AG09319 (cell line): ENCODE measurements around the gene TFDP2.
"Not testable (repeated sequence)": the region's sequence is repeated elsewhere in the genome, so short reads cannot be mapped to it uniquely, and the experiment has no call there.

Experiments used
- DNase-seq: peaks from one replicate; pipeline ENCODE4 v3.0.0-alpha.2; 2010; ENCODE audit warnings: low read depth; ENCODE audit errors: extremely low read depth
- TF ChIP-seq, protein P1 (sequence below): IDR thresholded peaks from 2 replicates; pipeline ENCODE4 v1.5.1; 2011; ENCODE audit warnings: low read depth, mild to moderate bottlenecking, inconsistent platforms, low read length, moderate library complexity

Gene TFDP2

GRCh38 chr3:142149673-142149992 lies 289 bp upstream of the TFDP2 start:
- DNase-seq = no peak
- TF ChIP-seq, protein P1, sequence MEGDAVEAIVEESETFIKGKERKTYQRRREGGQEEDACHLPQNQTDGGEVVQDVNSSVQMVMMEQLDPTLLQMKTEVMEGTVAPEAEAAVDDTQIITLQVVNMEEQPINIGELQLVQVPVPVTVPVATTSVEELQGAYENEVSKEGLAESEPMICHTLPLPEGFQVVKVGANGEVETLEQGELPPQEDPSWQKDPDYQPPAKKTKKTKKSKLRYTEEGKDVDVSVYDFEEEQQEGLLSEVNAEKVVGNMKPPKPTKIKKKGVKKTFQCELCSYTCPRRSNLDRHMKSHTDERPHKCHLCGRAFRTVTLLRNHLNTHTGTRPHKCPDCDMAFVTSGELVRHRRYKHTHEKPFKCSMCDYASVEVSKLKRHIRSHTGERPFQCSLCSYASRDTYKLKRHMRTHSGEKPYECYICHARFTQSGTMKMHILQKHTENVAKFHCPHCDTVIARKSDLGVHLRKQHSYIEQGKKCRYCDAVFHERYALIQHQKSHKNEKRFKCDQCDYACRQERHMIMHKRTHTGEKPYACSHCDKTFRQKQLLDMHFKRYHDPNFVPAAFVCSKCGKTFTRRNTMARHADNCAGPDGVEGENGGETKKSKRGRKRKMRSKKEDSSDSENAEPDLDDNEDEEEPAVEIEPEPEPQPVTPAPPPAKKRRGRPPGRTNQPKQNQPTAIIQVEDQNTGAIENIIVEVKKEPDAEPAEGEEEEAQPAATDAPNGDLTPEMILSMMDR = no peak

GRCh38 chr3:142148044-142148791 lies 1.1 kb downstream of the TFDP2 start:
- TF ChIP-seq, protein P1 = no peak
- no peak for DNase-seq

DNA sequence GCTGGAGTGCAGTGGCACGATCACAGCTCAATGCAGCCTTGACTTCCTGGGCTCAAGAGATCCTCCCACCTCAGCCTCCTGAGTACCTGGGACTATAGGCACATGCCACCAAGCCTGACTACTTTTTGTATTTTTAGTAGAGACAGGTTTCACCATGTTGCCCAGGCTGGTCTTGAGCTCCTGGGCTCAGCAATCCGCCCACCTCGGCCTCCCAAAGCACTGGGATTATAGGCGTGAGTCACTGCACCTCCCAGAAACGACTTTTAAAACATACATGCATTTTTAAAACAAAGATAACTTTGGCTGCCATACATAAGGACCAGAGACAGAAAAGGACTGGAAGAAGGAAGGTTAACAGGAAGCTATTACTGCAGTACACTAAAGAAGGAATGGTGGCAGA lies 4.8 kb downstream of the TFDP2 start:
- DNase-seq = not testable (repeated sequence)

- DNase-seq = not testable (repeated sequence)
Measured at GRCh38 chr3:142140608-142141285, 8.6 kb downstream of the TFDP2 start.

DNA sequence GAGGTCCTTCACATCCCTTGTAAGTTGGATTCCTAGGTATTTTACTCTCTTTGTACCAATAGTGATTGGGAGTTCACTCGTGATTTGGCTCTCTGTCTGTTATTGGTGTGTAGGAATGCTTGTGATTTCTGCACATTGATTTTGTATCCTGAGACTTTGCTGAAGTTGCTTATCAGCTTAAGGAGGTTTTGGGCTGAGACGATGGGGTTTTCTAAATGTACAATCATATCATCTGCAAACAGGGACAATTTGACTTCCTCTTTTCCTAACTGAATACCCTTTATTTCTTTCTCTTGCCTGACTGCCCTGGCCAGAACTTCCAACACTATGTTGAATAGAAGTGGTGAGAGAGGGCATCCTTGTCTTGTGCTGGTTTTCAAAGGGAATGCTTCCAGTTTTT lies 12.3 kb downstream of the TFDP2 start:
- not testable (repeated sequence) for DNase-seq

GRCh38 chr3:142134799-142135325 lies 14.5 kb downstream of the TFDP2 start:
- TF ChIP-seq, protein P1 = no peak
- DNase-seq = no peak

- TF ChIP-seq, protein P1 = peak; percentile 11
- no peak for DNase-seq
Measured at GRCh38 chr3:142129516-142130171, 19.7 kb downstream of the TFDP2 start.

GRCh38 chr3:142127941-142128658 lies 21.2 kb downstream of the TFDP2 start:
- no peak for DNase-seq
- TF ChIP-seq, protein P1 = no peak
